PC-3 (cell line): Measurements from ENCODE around the gene TCEAL8. TPM values are rescaled to one million over a fixed set of nuclear protein-coding genes. Genes with fewer than 3 reads are reported as not detected.

ENCODE experiments used
- ATAC-seq: fragments of 200-7000 bp; cut with Tn5 transposase; 2 replicates; pipeline ENCODE4 v1.9.1; 2020; ENCODE audit warnings: mild to moderate bottlenecking, moderate library complexity
- BruUV-seq: library from RNA; stranded (reverse); fragments of 400-500 nt; replicated peaks from 2 replicates; lab custom pipeline; 2021; lab: Mats Ljungman, UMichigan
- CTCF ChIA-PET: fragments of 300-600 bp; sonication (Branson Sonifier 250); formaldehyde crosslinking; loops from one replicate; lab custom pipeline; 2022; ENCODE audit warnings: antibody characterized with exemption; lab: Charles Lee
- POLR2A ChIA-PET: fragments of 300-600 bp; sonication (Branson Sonifier 250); formaldehyde crosslinking; loops from one replicate; lab custom pipeline; 2022; ENCODE audit warnings: antibody characterized with exemption; ENCODE audit not compliant: unreplicated experiment; lab: Charles Lee
- DNase-seq: peaks from one replicate; pipeline ENCODE4 v3.0.0-alpha.2; 2015
- H2AFZ ChIP-seq: fragments of 300-600 bp; sonication (generic); 2 replicates; pipeline ENCODE4 v1.6.0; 2016; ENCODE audit warnings: antibody characterized with exemption, low read length
- H3F3A ChIP-seq: fragments of 300-600 bp; sonication (generic); one replicate; pipeline ENCODE4 v1.6.0; 2017; ENCODE audit warnings: antibody characterized with exemption, low read length, control low read depth, mild to moderate bottlenecking; ENCODE audit not compliant: unreplicated experiment
- H3K27ac ChIP-seq: fragments of 300-600 bp; sonication (generic); 2 replicates; pipeline ENCODE4 v1.5.1; 2016; ENCODE audit warnings: mild to moderate bottlenecking, low read length
- H3K27me3 ChIP-seq: fragments of 300-600 bp; sonication (generic); 2 replicates; pipeline ENCODE4 v1.6.1; 2016; ENCODE audit warnings: low read length, mixed read lengths
- H3K36me3 ChIP-seq: fragments of 300-600 bp; sonication (generic); 2 replicates; pipeline ENCODE4 v1.6.1; 2016; ENCODE audit warnings: low read depth, mixed run types, low read length, mixed read lengths
- H3K4me1 ChIP-seq: fragments of 300-600 bp; sonication (generic); 2 replicates; pipeline ENCODE4 v1.5.1; 2016; ENCODE audit warnings: low read length; ENCODE audit not compliant: insufficient read depth
- H3K4me2 ChIP-seq: fragments of 300-600 bp; sonication (generic); 2 replicates; pipeline ENCODE4 v1.6.0; 2016; ENCODE audit warnings: low read length
- H3K4me3 ChIP-seq: fragments of 300-600 bp; sonication (generic); 2 replicates; pipeline ENCODE4 v1.5.1; 2016; ENCODE audit warnings: mild to moderate bottlenecking, low read length, mixed read lengths
- H3K79me2 ChIP-seq: fragments of 300-600 bp; sonication (generic); 2 replicates; pipeline ENCODE4 v1.6.1; 2017; ENCODE audit warnings: low read length, mixed read lengths
- H3K9ac ChIP-seq: fragments of 300-600 bp; sonication (generic); 2 replicates; pipeline ENCODE4 v1.6.0; 2016; ENCODE audit warnings: mild to moderate bottlenecking, low read length
- H3K9me2 ChIP-seq: fragments of 300-600 bp; sonication (generic); replicated peaks from 2 replicates; pipeline ENCODE4 v1.6.1; 2016; ENCODE audit warnings: mixed run types, low read length, mixed read lengths
- H3K9me3 ChIP-seq: fragments of 300-600 bp; sonication (generic); 2 replicates; pipeline ENCODE4 v1.6.1; 2016; ENCODE audit warnings: low read length, mixed read lengths
- H4K20me1 ChIP-seq: fragments of 300-600 bp; sonication (generic); 2 replicates; pipeline ENCODE4 v1.6.1; 2016; ENCODE audit warnings: low read length, mixed read lengths
- CTCF ChIP-seq: fragments of 300-600 bp; sonication (generic); conservative IDR thresholded peaks from 2 replicates; pipeline ENCODE4 v1.5.1; 2017; ENCODE audit warnings: antibody characterized with exemption, low read depth, mild to moderate bottlenecking, low read length
- EZH2 ChIP-seq: fragments of 300-600 bp; sonication (generic); IDR thresholded peaks from one replicate; pipeline ENCODE4 v1.6.1; 2017; ENCODE audit warnings: antibody characterized with exemption, mild to moderate bottlenecking, low read length; ENCODE audit not compliant: unreplicated experiment
- EZH2phosphoT487 ChIP-seq: fragments of 300-600 bp; sonication (generic); IDR thresholded peaks from 2 replicates; pipeline ENCODE4 v1.6.1; 2018; ENCODE audit warnings: mild to moderate bottlenecking, antibody characterized with exemption, low read length, borderline replicate concordance
- intact Hi-C: fragments of 100-400 bp; cut with micrococcal nuclease; formaldehyde crosslinking; loops from 2 replicates; pipeline ENCODE4 v1.9.0; 2023
- total RNA-seq: library from RNA; depleted of rRNA; stranded (reverse); fragments of >200 nt; gene quantifications from 2 replicates; pipeline ENCODE4 v1.2.3, GENCODE V29; 2014

Gene TCEAL8
- total RNA-seq, 1 experiment from 2014 or later = 41.2 TPM

GRCh38 chrX:103275947-103276567 is 21.1 kb upstream of the TCEAL8 start:
- no peak for ATAC-seq
- H3K9me3 ChIP-seq = no peaks in the 10 kb centered on the region
- H3K9me2 ChIP-seq = no peaks in the 10 kb centered on the region
- DNase-seq = no peak
- no peaks in the 10 kb centered on the region for H4K20me1 ChIP-seq
- TF ChIP-seq EZH2 (no peak), CTCF (no peak), EZH2phosphoT487 (no peak)
- no peaks in the 10 kb centered on the region for H3K4me1 ChIP-seq
- H3K4me3 ChIP-seq = no peak overlapping the region
- H3K36me3 ChIP-seq = no peaks in the 10 kb centered on the region
- no TSS peak for BruUV-seq
- ChIA-PET POLR2A (no interaction called here), CTCF (no interaction called here)
- H3K27ac ChIP-seq = no peak overlapping the region
- intact Hi-C loops = no loop called here
- no peak overlapping the region for H3K9ac ChIP-seq
- H3K27me3 ChIP-seq = peaks cover 80% of the 10 kb centered on the region
- no peak overlapping the region for H2AFZ ChIP-seq
- no peaks in the 10 kb centered on the region for H3K79me2 ChIP-seq
- no peak overlapping the region for H3K4me2 ChIP-seq
- no peaks in the 10 kb centered on the region for H3F3A ChIP-seq

- intact Hi-C loops = no loop called here
Observed at GRCh38 chrX:103274284-103274683, 19.3 kb upstream of the TCEAL8 start.

More at GRCh38 chrX:103274284-103274683, 19.3 kb upstream of the TCEAL8 start:
- no peaks in the 10 kb centered on the region for H3K9me3 ChIP-seq
- ATAC-seq (no peak), DNase-seq (no peak)
- H3K9ac ChIP-seq = no peak overlapping the region
- TF ChIP-seq EZH2phosphoT487 = no peak
- no peak for TF ChIP-seq CTCF
- TF ChIP-seq EZH2 = no peak
- H3K79me2 ChIP-seq = no peaks in the 10 kb centered on the region
- no peaks in the 10 kb centered on the region for H3K36me3 ChIP-seq
- BruUV-seq = no TSS peak
- no peaks in the 10 kb centered on the region for H4K20me1 ChIP-seq
- H3K27me3 ChIP-seq = peaks cover 93% of the 10 kb centered on the region
- no peaks in the 10 kb centered on the region for H3K9me2 ChIP-seq
- H3K4me2 ChIP-seq = no peak overlapping the region
- H3K27ac ChIP-seq = no peak overlapping the region
- H3F3A ChIP-seq = no peaks in the 10 kb centered on the region
- H3K4me1 ChIP-seq = no peaks in the 10 kb centered on the region
- no peak overlapping the region for H2AFZ ChIP-seq
- ChIA-PET POLR2A (no interaction called here), CTCF (no interaction called here)
- H3K4me3 ChIP-seq = no peak overlapping the region
